ENCODE measurements around the gene RAD51B.
"Not testable (repeated sequence)": the region's sequence is repeated elsewhere in the genome, so short reads cannot be mapped to it uniquely, and the experiment has no call there.

RAD51B gene

GRCh38 chr14:68292441-68293215, 473.0 kb downstream of the RAD51B start:
- DNase-seq, result no peak

DNA sequence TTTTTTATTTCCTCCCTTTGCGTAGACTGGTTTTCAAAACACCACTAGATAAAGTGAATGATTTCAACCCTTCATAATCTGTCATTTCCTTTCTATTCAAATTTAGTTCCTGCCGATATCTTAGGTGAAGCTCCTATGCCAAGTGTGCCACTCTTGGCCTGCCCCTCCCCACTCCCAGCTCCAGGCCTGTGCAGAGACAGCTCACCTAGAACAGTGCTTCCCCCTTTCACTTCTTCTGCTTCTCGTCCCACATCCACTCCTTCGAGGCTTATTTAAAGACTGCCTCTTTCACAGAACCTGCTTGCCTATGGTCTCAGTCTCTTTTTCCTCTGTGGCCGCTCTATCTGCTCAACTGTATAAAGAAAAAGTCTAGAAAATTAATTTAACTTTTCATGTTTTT, 473.8 kb downstream of the RAD51B start:
- no peak for DNase-seq

GRCh38 chr14:68295316-68295816, 475.8 kb downstream of the RAD51B start:
- no peak for DNase-seq

DNA sequence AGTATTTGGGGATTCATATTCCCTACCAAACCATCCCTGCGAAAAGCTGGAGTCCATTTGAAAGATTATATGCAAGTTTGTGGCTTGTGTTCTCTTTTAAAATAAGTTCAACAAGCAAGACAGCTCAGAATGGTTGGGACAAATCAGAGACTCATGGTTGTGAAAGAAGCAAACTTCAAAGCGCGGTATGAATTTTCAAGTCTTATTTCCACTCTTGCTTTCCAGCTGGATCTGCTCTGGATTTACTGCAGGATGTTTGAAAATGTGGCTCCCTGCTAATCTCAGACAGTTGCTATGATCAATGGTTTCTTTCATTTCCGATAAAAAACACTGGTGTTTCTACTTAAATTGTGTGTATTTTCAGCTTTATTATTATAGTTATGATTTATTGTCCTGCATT, 477.5 kb downstream of the RAD51B start:
- DNase-seq, result no peak

- no peak for DNase-seq
Observed at GRCh38 chr14:68297876-68298468, 478.4 kb downstream of the RAD51B start.

DNA sequence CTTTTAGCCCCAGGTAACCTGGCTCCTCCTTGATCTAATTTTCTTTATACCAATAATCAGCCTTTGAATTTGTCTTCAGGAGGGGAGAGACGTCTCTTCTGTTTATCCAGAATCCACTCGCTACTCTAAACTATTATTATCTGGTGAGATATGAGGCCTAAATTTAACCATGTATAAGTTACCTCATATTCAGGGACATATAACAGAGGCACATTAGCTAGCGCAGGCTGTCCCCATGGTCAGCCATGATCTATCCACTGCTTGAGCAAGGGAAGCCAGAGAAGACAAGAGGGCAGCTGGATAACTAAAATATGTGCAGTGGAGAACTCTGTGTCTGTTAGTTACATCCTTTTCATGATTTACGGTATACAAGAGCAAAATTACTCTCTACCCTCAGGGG, 481.0 kb downstream of the RAD51B start:
- no peak for DNase-seq

DNA sequence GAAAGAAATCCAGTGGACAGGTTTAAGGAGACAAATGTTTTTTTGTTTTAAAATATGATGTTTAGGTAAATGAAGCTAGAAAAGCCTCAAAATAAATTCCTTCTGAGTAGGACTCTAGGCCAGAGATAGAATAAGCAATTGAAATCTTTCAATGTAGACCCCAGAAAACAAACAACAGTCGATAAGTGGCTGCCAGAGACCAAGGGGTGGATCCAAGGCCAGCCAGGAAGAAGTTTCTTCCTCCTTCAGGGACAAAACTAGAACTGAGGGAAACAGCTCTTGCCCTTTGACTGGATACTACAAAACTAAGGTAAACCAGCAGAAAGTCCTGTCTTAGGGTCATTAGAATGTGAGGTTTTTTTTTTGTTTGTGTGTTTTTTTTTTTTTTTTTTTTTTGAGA, 481.6 kb downstream of the RAD51B start:
- no peak for DNase-seq

DNA sequence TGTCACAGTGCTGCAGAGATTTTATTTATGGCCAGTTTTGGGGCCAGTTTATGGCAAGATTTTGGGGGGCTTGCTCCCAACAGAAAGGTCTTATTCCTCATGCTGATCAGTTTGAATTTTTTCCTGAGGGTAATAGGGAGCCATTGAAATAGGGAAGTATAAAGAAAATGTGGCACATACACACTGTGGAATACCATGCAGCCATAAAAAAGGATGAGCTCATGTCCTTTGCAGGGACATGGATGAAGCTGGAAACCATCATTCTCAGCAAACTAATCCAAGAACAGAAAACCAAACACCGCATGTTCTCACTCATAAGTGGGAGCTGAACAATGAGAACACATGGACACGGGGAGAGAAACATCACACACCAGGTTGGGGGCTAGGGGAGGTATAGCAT, 483.4 kb downstream of the RAD51B start:
- DNase-seq, result not testable (repeated sequence)

DNA sequence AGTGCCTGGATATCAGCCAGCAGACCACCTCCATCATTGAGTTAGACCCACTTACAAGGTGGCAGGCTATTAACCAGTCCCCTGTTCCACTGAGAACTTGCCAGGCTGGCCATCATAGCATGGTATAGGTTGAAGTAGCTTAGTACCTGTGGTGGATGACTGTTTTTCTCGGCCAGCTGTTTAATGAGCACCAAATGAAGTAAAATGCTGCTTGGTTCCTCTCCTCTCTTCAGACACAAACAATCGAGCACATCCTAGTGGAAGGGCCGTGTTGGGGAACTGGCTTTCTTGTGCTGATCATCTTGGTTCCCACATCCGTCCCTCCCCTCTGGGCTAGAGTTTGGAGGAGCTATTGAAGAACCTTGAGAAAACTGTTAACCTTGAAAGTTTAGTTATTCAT, 486.2 kb downstream of the RAD51B start:
- DNase-seq, result no peak

DNA sequence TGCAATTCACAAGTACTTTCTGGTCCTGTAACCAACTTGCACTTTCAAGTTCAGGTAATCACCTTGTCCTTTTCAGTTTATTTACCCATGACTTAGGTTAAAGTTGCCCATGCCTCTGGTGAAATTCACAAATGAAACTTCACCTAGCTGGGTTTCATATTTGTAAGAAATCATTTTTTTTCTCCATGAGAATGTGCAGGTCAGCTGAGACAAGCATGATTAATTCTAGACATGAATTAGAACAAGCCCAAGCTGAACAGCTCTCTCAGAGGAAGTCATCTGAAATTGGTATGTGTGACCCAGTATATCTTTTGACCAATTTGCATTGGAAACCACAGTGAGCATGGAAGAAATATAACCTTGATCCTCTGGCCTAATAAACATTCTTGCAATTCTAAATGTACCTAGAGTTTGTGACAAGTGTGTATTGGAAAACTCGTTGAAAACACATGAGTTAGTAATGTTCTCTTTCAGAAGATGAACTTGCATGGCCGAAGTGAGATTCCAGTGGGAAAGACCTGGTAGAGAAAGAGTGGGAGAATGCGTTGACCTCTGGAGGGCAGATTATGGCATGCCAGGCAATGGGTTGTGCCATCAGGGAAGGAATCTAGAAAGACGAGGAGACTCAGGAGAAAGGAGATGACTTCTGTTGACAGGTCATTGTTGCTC, 486.8 kb downstream of the RAD51B start:
- no peak for DNase-seq

DNA sequence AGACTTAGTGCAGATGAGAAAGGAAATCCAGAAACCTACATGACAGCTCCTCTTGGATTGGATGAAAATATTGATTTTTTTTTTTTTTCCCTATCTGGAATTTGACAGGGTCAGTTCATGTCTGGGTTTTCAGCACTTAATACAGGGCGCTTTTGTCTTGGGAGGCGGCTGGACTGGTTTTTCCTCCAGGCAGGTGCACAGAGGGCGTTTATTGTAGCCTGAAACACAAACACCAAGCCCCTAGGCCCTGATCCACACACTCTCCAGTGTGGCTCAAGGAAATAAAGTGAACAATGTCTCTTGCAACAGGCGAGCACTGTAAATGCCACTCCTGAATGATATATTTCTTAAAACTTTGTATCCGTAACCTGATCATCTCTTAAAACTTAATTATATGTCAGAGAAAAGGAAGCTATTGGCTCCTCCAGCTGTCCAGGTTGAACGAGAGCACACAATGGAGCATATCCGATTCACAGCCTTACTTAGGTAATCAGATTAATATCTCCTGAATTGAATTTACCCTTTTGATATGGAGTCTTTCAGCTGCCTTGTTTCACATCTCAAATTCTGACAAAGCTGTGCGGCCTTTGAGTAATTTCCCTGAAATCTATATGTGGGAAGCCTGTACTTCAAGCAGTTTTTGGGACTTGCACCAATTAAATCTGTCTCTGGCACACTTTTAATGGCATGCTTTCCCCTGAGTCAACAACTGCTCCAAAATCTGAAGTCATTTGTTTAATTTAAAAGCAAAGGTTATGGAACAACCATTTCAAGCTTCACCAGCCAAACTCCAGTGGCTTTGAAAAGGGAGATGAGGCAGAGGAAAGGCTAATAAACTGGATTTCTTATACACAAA, 487.6 kb downstream of the RAD51B start:
- no peak for DNase-seq

DNA sequence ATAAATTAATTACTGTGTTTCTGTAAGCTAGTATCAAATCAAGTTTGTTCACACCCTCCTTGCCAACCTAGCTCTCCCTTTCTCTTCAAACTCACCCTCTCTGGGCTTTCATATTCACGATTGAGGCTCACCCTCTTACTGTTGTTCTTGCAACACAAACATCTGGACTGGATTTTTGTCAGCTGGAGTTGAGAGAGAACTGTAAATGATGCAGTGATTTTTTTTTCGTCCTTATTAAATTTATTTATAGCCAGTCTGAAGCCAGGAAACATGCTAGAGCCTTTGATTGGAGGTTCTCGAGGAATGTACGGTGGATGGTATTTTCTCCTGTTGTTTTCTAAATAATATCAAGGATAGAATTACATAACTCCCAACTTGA, 488.2 kb downstream of the RAD51B start:
- DNase-seq, result no peak

- DNase-seq, result no peak
Observed at GRCh38 chr14:68308726-68309520, 489.3 kb downstream of the RAD51B start.

DNA sequence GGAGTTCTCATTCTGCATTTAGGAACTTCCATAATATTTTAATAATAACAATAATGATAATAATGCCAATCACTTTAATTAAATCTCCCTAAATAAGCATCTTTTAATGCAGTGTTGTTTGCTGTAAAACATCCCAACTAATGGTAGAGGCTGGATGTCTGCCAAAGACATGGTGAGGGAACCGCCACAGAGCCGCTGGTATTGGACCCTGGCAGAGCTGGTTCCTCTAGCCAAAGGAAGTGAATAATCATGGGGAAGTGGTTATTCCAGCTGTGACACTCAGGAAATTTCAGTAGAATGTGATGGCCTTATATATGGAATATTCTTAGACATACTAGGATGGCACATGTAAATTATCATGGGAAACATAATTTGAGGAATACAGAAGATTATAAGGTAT, 490.0 kb downstream of the RAD51B start:
- peak in 4 of 56 donors; percentile 6 to 15 (median 12) for DNase-seq

GRCh38 chr14:68312300-68312699, 492.7 kb downstream of the RAD51B start:
- DNase-seq, result no peak

GRCh38 chr14:68312884-68313610, 493.5 kb downstream of the RAD51B start:
- peak in 14 of 56 donors; percentile 2 to 37 (median 12) for DNase-seq

- DNase-seq, result no peak
Observed at GRCh38 chr14:68314642-68315041, 495.1 kb downstream of the RAD51B start.

GRCh38 chr14:68315081-68315480, 495.5 kb downstream of the RAD51B start:
- no peak for DNase-seq

DNA sequence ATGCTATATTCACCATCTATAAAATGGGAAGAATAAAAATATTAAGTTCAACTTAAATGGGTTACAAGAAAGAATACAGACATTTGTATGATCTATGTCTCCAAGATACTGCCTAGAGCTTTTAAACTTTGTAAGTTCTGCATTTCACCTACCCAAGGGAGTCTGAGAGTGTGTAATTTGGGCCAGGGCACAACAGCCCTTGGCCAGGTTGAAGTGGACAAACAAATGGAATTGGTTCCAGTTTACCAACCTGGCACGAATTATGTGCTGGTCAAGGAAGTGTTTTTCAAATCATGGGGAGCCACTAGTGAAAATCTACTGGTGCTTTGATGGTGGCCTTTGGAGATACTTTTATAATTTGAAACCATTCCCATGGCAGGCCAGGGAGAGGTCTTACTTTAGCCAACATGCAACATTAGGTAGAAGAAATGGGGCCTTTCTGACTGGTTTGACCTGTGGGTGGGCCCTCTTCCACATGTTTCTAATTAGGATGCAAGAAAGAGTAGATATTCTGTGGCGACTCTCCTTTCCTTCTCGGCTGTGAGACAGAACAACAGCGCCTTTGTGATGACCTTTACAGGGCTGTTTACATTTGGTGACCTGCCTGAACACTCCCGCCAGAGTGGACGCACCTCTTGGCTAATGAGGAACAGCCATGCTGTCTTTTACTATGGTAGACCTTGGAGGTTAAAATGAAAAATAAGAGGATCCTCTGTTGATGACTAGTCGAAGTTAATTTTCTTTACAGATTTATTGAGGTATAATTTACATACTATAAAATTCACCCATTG, 496.7 kb downstream of the RAD51B start:
- DNase-seq, result no peak
